Hematopoietic multipotent progenitor cell (in vitro differentiated cells): ENCODE measurements around the gene SHC4. TPM values are rescaled to one million over a fixed set of nuclear protein-coding genes. Genes with fewer than 3 reads are reported as not detected.

Source experiments
- DNase-seq, 3 donors: peaks; one replicate each; pipeline ENCODE4 v3.0.0-alpha.2; 2011 to 2015; ENCODE audit warnings: low read depth in 2 of 3, low spot score in 2 of 3
- total RNA-seq: library from RNA; depleted of rRNA; stranded (reverse); fragments of >200 nt; gene quantifications from one replicate; pipeline ENCODE4 v1.2.3, GENCODE V29; 2012

The SHC4 gene
- total RNA-seq, 1 donor: 0.81 TPM

DNA sequence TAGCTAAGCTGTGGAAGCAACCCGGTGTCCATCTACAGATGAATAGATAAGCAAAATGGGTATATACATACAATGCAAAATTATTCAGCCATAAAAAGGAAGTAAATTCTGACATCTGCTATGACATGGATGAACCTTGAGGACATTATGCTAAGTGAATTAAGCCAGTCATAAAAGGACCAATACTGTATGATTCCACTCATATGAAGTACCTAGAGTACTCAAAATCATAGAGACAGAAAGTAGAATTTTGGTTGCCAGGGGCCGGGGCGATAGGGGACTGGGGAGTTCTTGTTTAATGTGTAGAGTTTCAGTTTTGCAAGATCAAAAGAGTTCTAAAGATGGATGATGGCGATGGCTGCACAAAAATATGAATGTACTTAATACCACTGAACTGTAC lies 75.5 kb downstream of the SHC4 start:
- no peak for DNase-seq

DNA sequence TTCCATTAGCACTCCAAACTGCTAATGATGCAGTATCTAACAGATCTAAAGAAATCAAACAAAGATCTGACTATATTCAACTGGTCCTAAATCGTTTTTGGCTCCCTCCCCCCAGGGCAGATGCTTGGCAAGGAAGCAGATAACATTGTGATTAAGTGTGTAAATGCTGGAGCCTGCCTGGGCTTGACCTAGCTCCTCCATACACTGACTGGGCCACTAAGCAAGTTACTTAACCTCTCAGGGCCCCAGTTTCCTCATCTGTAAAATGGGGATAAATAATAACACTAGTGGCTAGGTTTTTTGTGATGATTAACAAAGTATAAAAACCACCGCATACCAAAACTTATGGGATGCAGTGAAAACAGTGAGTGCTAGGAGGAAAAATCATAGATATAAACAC lies 76.6 kb downstream of the SHC4 start:
- no peak for DNase-seq

DNA sequence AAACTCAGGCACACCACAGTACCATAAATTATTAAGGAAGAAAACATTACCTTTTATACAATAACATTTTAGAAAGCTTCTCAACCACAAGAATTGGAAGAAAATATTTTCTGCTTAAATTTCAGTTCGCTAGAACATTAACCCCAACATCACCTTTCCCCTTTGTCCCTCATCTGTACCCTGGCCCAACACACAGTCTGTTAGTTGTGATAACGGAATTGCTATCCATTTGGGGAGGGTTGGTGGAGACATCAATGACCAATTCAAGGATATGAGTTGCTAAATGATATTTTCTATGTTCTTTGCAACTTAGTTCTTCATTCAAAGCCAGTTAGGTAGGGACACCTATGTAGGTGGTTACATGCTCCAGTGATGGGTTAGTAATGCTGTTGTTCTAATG lies 80.0 kb downstream of the SHC4 start:
- DNase-seq: no peak

DNA sequence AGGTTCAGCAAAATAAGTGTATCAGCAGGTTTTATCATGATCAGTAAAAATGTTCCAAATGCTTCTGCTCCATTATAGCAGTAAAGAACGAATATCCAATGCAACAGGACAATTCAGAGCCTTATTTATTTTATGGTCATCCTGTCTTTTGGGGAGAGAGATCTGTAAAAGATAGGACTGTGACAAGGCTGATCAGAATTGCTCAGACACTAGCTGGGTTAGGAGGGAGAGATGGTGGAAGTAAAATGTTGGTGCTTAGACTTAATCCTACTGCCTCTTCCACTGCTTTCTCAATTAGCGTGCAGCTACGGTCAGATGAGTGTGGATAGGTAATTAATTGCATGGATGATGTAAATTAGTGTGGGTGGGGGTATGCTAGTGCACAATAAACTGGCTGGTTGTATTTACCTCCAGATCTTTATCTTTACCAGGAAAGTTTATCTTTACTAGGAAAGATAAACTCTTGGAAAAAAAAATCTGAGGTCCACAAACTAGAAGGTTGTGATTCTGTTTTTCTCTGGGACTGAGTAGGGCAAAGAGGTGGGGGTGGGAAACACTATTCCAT lies 83.6 kb downstream of the SHC4 start:
- no peak for DNase-seq

DNA sequence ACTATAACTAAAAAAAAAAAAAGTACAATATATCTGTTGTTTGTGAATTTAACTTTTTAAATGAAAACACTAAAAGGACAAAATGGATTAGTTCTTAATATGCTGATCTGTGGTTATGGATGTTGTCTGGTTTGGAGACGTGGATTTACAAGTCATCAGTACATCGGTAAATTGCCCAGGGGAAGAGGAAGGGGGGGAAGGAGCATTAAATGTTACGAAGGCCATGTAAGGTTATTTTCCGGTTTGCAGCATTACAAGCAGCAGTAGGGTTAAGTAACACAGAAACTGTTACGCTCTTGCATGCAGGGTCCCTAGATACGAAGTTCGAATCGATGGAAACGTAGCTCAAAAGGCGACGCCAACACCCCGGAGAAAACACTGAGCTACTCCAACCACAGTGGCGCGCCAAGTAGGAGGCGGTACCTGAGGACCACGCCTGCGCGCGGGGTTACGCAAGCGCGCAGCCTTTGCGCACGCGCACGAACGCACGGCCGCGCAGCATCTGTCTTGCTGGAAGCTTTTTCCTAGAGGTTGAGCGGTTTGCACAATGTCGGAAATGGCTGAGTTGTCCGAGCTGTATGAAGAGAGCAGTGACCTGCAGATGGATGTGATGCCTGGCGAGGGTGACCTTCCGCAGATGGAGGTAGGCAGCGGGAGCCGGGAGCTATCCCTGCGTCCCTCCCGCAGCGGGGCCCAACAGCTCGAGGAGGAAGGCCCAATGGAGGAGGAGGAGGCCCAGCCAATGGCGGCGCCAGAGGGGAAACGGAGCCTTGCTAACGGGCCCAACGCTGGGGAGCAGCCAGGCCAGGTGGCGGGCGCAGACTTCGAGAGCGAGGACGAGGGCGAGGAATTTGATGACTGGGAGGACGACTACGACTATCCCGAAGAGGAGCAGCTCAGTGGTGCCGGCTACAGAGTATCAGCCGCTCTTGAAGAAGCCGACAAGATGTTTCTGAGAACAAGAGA lies 85.8 kb downstream of the SHC4 start, which contains the start of gene EID1:
EID1 (plus strand) TSS at position 505 of the 966 bp plus-strand sequence; CDS start at position 548, 43 bp downstream.
- peak; percentile 89 to 96 (median 94) for DNase-seq

DNA sequence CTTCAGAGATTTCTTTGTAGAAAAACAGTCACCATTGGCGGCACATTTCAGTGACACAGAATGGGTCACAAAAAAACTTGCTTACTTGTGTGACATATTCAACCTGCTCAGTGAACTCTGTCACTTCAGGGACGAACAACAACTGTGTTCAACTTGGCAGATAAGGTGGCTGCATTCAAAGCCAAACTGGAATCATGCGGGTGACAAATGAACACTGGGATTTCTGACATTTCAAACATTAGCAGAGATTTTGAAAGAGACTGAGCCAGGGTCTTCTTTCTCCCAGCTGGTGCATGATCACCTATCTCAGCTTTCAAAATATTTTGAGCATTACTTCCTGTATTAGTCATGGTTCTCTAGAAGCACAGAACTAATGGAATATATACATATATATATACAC lies 87.7 kb downstream of the SHC4 start:
- no peak for DNase-seq

DNA sequence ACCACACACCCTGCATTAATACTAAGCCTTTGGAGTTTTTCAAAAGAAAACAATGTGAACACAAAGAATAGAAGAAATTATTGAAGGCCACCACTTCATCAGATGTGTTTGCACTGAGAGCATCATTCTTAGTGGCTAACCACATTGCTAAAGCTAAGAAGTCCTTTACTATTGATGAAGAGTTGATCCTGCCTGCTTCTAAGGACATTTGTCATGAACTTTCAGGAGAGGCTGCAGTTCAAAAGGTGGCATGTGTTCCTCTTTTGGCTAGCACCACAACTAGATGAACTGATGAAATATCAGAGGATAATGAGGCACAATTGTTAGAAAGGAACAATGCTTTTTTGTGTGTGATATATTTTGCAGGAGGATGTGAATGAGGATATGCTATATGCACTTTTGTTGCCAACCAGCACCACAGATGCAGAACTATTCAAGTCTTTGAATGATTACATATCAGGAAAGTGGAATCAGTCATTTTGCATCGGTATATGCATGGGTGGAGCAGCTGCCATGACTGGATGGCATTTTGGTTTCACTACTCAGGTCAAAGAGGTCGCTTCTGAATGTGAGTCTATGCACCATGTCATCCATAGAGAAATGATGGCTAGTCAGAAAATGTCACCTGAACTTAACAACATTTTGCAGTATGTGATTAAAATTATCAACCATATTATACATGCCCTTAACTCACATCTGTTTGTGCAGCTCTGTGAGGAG lies 88.3 kb downstream of the SHC4 start:
- no peak for DNase-seq

DNA sequence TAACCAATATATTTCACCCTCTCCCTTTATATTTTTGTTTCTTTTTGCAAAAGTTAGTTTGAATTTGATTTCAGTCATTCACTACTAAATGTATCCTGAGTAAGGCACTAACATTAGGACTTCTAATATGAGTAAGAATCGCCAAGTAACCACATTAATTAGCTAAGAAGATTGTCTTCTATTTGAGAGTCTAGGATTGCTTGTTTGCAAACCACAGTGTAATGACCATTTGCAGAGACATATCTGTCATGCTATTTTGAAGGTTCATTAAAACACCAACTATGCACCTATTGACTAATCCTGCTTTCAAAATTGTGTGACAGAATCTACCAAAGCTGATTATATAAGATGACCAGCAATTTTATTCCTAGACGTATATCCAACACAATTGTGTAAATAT lies 91.1 kb downstream of the SHC4 start:
- DNase-seq: no peak

DNA sequence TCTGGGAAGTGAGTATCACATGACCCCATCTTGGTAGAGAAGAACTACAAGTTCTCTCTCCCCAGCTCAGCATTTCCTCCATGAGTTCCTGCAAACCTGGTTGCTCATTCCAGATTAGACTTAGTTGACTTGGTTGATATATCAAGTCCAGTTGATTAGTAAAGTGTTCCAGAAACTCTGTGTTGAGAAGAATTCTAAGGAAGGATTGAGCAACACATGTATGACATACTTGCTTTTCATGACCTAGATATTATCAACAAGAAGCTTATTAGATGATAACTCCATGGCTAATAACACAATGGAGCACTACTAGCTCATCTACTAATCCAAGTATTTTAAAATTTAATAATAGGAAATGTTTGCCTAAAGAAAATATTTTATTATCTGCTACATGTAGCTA lies 92.2 kb downstream of the SHC4 start:
- DNase-seq: no peak

DNA sequence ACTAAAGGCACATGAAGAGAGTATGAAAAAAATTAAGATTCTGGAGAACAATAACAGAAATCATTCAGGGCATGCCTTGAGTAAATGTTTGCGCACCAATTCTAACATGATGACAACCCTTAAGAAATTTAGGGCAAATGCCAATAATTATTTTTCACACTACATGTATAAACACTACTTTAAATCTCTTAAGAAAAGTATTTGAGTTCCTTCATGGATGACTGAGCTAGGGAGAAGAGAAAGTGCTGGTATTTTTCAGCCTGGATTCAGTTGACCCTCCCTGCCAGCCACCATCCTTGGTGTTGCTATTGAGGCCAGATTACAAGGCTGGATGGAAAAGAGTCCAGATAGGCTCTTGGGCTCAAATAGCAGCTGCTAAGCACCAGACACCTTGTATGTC lies 93.8 kb downstream of the SHC4 start:
- no peak for DNase-seq

DNA sequence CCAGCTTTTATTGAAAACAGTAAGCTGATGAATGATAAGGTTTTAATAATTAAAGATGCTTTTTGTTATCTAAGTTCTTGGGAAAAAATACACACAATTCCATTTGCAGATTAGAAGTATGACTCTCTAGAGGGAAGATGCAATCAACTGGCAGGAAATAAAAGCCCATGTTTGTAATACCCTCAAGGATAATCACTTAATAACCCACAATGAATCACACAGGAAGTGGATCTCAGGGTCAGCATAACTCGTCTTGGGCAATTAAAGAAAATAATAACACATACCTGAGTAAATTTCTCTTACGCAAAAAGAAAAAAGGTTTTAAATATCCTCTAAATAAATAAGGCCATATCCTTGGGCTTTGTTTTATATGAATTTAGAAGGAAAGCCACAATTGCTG lies 95.2 kb downstream of the SHC4 start:
- no peak for DNase-seq

DNA sequence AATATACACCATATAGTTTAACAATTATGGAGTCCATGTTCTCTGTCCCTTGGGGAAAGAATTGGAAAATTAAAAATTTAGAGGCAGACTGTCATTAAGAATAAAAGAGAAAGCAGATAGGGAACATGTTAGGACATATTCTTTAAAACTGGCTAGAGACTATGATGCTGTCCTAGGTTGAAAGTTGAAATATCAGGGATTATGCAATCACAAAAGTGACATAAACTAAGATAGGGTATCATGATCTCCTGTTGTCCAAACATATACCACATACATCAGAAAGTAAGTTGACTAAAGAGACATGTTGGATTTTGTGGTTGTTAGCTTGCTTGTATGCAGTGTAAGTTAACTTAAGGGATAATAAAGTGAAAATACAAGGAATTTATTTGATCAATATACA lies 95.7 kb downstream of the SHC4 start:
- DNase-seq: no peak

DNA sequence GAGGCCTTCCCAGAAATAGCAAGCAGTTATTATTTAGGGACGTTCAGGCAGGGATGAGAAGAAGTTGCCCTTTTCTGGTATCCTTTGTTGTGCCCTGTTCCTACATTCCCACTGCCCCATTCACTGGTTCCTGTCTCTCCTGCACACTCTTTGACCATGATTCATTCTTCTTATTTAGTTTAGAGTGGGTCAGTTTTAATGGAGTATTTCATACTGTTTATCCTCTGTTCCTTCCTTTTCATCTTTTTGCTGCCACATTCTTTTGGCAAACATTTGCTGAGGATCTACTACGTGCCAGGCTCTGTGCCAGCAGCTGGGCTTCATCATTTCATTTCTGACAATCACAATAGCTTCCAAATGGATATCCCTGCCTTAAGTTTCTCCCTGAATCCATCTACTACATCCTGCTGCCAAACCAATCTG lies 97.6 kb downstream of the SHC4 start:
- DNase-seq: no peak

DNA sequence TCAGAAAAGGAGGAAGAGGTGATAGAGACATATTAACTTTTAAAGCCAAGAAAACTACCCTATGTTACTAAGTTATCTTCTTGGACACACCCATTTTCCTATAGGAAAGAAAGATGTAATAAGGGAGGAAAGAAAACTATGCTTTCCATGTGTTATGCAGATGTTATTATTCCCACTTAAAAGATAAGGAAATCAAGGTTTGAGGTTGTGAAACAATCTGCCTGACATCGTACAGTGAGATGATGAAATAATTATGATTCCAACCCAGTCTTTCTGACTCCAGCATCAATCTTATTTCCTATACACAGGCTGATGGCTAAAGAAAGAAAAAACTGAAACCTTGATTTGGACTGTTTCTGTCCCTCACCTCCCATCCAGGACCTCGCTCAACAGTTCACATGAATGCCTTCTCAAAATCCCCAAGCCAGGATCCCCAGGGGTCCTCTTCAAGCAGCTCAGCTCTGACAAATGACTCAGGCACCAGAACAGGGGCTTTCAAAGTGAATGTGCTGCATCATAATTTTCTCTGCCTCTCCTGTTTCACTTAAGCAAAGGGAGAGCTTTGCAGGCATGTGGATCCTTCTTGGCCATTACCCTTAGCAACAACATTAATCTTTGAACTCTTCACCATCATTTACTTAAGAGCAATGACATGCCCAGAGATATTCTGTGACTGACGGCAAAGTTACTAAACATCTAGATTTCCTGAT lies 98.2 kb downstream of the SHC4 start:
- DNase-seq: no peak

DNA sequence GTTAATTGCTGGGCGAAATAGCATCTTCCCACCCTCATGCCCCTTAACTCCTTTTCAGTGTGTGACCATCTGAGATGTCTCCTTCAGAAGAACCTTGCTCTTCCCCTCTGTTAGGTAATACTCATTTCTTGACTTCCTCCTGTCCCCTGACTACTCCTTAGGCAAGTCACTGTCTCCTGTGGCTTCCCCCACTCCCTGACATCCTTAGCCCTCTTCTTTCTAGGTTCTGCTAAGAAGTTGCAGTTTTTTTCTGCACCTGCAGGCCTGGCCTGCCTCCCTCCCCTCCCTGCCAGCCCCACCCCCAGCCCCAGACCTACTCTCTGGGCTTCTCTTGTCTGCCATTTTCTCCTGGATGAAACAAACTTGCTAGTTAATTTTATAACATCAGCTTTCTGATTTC lies 101.0 kb downstream of the SHC4 start:
- peak in 1 of 3 donors; percentile 15 for DNase-seq

DNA sequence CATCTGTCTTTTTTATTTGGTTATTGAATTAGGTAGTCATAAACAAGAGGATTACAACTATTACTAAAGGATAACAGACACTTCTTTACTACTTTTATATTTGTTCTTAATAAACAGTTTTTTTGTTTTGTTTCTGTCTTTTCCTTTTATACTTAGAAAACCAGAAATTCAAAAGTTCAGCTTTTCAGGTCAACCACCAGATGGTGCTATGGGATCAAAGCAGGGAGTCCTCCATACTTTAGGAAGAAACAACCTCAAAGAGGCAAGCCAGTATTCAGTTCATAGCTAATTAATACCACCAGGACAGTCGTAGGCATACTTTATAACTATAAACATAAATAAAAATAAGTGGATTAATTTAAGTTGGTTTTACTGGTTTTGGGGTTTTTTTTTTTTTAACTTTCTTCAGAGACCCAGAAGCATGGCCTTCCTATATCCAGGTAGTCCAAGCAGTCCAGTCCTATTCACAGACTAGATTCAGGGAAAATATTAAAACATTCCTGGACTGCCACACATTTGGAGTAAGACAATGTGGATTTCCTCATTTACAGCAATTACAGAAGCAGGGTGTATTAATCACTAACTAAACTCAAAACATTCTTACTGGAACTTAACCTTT lies 101.8 kb downstream of the SHC4 start:
- peak; percentile 26 to 84 (median 68) for DNase-seq

DNA sequence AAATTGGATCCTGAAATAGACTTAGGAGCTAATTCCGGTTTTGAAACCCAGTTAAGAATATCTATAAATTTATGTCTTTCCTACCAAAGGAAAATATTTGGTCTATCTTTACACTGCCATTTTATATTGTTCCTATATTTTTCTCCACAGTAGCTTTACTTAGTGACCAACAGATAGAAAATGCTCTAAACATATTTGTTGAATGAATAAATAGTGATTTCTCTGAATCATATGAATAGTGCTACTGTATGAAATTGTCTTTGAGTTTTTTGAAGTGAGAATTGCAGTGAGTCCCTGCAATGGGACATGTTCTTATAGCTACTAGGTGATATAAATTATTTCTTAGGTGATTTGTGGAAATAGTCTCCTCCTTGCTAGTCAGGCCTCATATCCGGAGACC lies 104.3 kb downstream of the SHC4 start:
- no peak for DNase-seq

DNA sequence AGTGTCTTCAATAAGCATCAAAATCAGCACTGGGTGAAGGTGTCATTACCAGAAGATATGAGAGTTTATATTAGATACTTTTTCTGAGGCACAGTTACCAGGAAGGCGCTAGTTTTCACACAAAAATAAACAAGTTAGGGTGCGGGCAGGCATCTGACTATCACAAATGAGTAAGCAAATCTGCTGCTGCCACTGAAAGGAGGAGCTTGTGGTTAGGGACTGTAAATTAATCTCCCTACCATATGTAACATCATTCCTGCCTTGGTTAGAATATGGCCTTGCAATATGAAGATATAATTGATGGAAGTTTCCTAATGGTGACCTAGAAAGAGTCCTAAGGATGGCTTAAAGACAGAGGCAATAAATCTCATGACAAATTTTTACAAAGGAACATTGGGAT lies 105.3 kb downstream of the SHC4 start:
- DNase-seq: peak in 2 of 3 donors; percentile 58 to 78

DNA sequence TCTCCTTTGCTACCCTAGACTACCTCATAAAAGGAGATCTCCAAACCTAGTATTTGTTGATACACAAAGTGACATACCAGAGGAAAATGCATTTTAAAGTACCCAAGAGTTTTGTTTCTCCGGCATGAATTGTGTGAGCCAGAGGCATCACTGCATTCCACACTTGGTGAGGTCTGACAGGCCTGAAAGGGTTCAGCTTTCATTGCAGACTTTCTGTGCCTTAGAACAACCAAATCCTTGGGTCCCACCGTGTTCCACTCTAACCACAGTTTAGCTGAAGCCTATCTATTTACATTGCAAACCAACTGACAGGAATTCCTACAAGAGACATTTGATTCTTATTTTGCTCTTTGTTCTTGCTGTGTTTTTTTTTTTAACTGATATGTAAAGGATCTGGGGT lies 106.8 kb downstream of the SHC4 start:
- DNase-seq: no peak
